Measurements from ENCODE around the gene CAPRIN1. TPM values are rescaled to one million over a fixed set of nuclear protein-coding genes. Genes with fewer than 3 reads are reported as not detected.
"Not testable (repeated sequence)": the region's sequence is repeated elsewhere in the genome, so short reads cannot be mapped to it uniquely, and the experiment has no call there.

Gene CAPRIN1
- total RNA-seq, 1 donor from 2014 or later, result 164 TPM

DNA sequence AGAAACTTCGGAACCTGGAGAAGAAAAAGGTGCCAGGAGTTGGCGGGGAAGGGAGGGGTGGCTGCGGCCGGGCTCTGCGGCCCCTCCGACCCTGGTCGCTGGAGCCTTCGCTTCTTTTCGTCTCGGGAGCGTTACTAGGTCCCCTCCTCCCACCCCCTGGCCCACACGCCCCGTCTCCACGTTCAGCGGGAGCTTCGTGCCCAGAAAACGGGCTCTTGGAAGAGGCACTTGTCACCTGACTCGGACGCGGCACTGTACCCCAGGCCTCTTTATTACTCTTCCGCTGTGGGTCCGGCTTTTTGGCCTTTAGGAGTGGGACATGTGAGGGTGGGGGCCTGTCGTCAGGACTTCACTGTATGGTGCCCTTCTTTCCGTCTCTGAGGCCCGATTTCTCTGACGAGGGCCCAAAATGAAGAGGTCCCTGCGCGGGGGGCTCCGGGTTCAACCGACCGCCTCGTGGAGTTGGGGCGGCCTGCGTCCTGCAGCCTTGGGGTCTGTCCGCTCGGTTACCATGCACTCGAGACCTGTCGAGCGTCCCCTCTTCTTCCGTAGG, 1.2 kb downstream of the CAPRIN1 start:
- DNase-seq, result peak; percentile 70
- H3K4me3 ChIP-seq, result peak overlapping the region; percentile 98
- TF ChIP-seq, protein P1, sequence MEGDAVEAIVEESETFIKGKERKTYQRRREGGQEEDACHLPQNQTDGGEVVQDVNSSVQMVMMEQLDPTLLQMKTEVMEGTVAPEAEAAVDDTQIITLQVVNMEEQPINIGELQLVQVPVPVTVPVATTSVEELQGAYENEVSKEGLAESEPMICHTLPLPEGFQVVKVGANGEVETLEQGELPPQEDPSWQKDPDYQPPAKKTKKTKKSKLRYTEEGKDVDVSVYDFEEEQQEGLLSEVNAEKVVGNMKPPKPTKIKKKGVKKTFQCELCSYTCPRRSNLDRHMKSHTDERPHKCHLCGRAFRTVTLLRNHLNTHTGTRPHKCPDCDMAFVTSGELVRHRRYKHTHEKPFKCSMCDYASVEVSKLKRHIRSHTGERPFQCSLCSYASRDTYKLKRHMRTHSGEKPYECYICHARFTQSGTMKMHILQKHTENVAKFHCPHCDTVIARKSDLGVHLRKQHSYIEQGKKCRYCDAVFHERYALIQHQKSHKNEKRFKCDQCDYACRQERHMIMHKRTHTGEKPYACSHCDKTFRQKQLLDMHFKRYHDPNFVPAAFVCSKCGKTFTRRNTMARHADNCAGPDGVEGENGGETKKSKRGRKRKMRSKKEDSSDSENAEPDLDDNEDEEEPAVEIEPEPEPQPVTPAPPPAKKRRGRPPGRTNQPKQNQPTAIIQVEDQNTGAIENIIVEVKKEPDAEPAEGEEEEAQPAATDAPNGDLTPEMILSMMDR (IDR thresholded peaks at IDR 0.05), result no peak
- peaks cover 42% of the 10 kb centered on the region for H3K4me1 ChIP-seq
- peak overlapping the region; percentile 90 for H3K27ac ChIP-seq
- no peaks in the 10 kb centered on the region for H3K27me3 ChIP-seq
- no peak for ATAC-seq
- no peaks in the 10 kb centered on the region for H3K9me3 ChIP-seq
- peaks cover 18% of the 10 kb centered on the region for H3K36me3 ChIP-seq
- intact Hi-C loops (cut with DNase I), result no loop called here

DNA sequence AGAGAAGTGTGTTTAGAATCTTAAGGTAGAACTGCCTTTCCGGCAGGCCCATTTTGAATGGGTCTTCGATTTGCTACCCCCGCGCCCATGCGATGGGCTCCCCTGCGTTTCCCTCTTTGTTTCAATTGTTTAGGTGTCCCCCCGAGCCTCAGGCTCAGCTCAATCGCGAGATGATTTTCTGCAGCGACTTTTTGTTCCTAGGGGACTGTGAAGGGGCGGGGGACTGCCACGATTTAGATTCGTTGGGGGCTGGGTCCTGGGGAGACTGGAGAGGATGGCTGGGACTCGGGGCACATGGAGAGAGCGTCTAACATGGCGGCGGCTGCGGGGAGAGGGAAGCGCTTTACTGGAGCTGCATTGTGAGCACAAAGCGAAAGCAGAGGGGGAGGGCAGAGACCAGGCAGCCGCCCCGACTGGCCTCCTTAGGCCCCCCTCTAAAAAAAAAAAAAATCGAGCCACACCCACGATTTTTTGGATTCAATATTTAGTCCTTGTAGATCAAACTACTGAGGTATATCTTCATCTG, 1.7 kb downstream of the CAPRIN1 start:
- peak; percentile 87 for DNase-seq
- no peaks in the 10 kb centered on the region for H3K9me3 ChIP-seq
- TF ChIP-seq, protein P1 (IDR thresholded peaks at IDR 0.05), result no peak
- peaks cover 43% of the 10 kb centered on the region for H3K4me1 ChIP-seq
- peaks cover 18% of the 10 kb centered on the region for H3K36me3 ChIP-seq
- peak overlapping the region; percentile 90 for H3K27ac ChIP-seq
- peak; percentile 58 for ATAC-seq
- intact Hi-C loops (cut with DNase I), result no loop called here
- H3K4me3 ChIP-seq, result peak overlapping the region; percentile 98
- H3K27me3 ChIP-seq, result no peaks in the 10 kb centered on the region

DNA sequence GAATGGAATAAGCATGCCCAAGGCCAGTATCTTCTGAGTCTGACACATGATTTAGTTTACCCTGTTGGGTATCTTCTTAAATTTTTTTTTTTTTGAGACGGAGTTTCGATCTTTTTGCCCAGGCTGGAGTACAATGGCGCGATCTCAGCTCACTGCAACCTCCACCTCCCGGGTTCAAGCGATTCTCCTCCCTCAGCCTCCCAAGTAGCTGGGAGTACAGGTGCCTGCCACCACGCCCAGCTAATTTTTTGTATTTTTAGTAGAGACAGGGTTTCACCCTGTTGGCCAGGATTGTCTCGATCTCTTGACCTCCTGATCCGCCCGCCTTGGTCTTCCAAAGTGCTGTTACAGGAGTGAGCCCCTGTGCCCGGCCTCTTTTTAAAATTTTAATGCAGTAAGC, 2.8 kb downstream of the CAPRIN1 start:
- intact Hi-C loops (cut with DNase I); ATAC-seq: not testable (repeated sequence)
- H3K4me1 ChIP-seq, result peaks cover 51% of the 10 kb centered on the region

DNA sequence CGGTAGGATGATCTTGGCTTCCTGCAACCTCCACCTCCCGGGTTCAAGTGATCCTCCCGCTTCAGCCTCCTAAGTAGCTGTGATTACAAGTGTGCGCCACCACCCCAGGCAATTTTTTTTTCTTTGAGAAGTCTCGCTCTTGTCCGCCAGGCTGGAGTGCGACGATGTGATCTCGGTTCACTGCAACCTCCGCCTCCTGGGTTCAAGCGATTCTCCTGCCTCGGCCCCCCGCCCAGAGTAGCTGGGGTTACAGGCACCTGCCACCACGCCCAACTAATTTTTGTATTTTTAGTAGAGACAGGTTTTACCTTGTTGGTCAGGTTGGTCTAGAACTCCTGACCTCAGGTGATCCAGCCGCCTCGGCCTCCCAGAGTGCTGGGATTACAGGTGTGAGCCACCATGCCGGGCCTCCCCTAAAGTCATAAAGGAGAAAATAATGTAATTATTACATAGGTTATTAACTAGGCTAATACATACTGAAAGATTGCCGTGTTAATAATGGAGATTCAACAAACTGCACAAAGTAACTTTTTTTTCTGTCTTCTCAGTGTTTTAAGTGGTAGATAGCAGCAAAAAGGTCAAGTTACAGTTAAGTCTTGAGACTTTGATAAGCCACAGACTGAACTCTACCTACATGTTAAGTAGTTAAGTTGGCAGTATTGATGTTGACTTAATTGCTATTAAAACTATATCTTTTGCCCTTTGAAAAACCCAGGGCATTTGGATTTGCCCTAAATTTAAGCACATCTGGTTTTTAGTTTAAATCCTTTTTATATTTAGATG, 3.9 kb downstream of the CAPRIN1 start:
- Histone ChIP-seq H3K4me1 (peaks cover 58% of the 10 kb centered on the region), H3K4me3 (no peak overlapping the region), H3K36me3 (peaks cover 25% of the 10 kb centered on the region), H3K27me3 (no peaks in the 10 kb centered on the region), H3K27ac (no peak overlapping the region), H3K9me3 (no peaks in the 10 kb centered on the region)
- TF ChIP-seq, protein P1 (IDR thresholded peaks at IDR 0.05), result no peak
- DNase-seq, result no peak
- ATAC-seq, result no peak
- intact Hi-C loops (cut with DNase I), result no loop called here

More for the DNA sequence above, 2.8 kb downstream of the CAPRIN1 start:
- H3K4me3 ChIP-seq, result peak overlapping the region; percentile 98
- H3K36me3 ChIP-seq, result peaks cover 20% of the 10 kb centered on the region
- H3K27me3 ChIP-seq, DNase-seq, H3K27ac ChIP-seq, H3K9me3 ChIP-seq: not testable (repeated sequence)

DNA sequence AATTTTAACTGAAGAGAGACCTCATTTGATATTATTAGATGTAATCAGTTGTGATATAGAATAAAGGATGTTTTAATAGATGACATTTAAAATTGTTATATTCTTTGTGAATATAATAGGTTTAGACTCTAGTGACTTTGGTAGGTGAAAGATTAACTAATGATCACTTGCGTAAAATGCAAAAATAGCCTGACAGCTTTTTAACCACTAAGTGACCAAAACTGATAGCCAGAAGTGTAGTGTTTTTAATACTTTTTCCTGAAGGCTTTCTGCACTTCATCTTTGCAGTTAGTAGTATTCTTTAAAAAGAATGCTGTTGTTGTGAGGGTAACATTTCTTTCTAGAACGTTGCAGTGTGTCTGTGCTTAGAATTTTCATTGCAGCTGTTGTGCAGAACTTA, 5.1 kb downstream of the CAPRIN1 start:
- TF ChIP-seq, protein P1 (IDR thresholded peaks at IDR 0.05), result no peak
- H3K36me3 ChIP-seq, result peaks cover 31% of the 10 kb centered on the region
- H3K4me3 ChIP-seq, result no peak overlapping the region
- intact Hi-C loops (cut with DNase I), result no loop called here
- no peak overlapping the region for H3K27ac ChIP-seq
- no peak for DNase-seq
- no peaks in the 10 kb centered on the region for H3K9me3 ChIP-seq
- no peak for ATAC-seq
- H3K27me3 ChIP-seq, result no peaks in the 10 kb centered on the region
- peaks cover 61% of the 10 kb centered on the region for H3K4me1 ChIP-seq

Data from upper lobe of right lung (tissue), 1 donor.